HFF-Myc (cell line): ENCODE measurements around the gene TSSC4.

ENCODE experiments used
- DNase-seq: peaks from one replicate; pipeline ENCODE4 v3.0.0-alpha.2; 2011; ENCODE audit warnings: low read depth; ENCODE audit errors: extremely low read depth
- H3K4me3 ChIP-seq: replicated peaks from 2 replicates; pipeline ENCODE4 v1.5.1; 2011; ENCODE audit warnings: low read depth, mild to moderate bottlenecking, control low read depth, low read length
- TF ChIP-seq, protein P1 (sequence below): IDR thresholded peaks from 2 replicates; pipeline ENCODE4 v1.5.1; 2012; ENCODE audit warnings: mild to moderate bottlenecking, low read depth, low read length, control low read depth; ENCODE audit errors: missing control alignments

Gene TSSC4

DNA sequence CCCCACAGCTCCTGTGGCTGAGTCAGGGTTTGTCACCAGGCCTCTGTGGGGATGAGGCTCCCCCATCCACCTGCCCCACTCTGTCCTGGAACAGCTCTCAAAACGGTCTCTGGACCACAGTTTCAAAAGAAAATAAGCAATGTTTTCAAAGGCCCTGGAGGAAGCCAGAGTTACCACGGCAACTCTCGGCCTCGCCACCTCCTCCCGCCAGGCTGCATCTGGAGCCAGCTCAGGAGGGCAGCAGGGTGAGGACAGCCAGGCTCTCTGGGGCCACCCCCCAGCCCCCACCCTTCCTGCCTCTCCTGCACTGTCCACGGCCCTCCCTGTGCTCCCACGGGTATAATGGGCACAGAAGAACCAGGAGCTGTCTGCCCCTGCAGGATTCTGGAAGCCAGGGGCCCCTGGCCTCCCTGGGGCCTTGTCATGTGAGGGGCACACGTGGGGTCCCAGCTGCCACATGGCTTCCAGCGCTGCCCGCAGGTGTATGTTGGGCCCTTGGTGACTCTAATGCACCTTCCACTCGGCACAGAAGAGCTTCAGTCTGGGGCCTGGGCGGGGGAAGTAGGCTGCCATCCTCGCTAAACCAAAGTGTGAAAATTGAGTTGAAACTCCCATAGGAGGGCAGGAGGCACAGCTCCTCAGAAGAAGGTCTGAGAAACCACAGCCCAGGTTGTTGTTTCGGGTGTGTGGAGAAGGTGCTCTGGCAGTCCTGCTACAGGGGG lies 13.1 kb upstream of the TSSC4 start:
- TF ChIP-seq, protein P1, sequence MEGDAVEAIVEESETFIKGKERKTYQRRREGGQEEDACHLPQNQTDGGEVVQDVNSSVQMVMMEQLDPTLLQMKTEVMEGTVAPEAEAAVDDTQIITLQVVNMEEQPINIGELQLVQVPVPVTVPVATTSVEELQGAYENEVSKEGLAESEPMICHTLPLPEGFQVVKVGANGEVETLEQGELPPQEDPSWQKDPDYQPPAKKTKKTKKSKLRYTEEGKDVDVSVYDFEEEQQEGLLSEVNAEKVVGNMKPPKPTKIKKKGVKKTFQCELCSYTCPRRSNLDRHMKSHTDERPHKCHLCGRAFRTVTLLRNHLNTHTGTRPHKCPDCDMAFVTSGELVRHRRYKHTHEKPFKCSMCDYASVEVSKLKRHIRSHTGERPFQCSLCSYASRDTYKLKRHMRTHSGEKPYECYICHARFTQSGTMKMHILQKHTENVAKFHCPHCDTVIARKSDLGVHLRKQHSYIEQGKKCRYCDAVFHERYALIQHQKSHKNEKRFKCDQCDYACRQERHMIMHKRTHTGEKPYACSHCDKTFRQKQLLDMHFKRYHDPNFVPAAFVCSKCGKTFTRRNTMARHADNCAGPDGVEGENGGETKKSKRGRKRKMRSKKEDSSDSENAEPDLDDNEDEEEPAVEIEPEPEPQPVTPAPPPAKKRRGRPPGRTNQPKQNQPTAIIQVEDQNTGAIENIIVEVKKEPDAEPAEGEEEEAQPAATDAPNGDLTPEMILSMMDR = no peak
- no peak for DNase-seq
- no peak overlapping the region for H3K4me3 ChIP-seq

DNA sequence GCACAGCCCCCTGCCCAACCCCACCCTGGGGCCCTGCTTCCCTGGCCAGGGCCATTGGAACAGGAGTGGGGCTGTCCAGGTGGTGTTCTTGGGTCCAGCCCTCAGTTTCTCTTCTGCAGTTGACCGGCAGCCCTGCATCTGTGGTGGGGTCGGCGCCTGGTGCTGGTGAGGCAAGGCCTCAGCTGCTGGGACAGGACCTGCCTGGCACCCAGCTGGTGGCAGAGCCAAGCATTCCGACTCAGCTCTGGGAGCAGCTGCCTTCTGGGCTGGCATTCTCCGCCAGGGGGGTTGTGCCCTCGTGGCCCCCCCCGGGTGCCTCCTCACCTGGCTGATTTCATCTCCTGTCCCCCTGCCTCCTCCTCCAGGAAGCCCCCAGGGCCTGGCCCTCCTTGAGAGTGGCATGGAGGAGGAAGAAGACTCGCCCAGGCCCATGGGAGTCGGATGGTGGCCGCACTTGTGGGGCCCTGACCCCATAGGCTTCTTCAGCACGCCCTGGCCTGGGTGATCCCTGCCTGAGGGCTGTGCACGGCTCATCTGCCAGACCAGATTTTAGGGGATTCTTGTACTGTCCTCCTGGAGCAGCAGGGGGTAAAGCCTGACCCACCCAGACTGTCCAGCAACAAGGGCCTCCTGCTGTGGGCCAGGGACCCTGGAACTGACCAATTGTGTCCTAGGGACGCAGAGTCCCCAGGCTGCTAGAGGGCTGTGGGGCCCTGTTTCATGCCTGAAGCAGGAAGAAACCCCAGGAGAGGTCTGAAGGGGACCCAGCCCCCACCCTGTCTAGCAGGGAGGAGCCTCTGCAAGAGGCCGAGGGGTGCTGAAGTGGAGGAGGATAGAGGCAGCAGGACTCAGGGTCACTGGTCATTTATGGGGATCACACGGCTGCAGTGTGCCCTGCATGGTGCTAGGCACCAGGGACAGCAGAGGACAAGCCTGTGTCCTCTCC lies 11.8 kb upstream of the TSSC4 start:
- DNase-seq = no peak
- no peak overlapping the region for H3K4me3 ChIP-seq
- TF ChIP-seq, protein P1 = no peak

DNA sequence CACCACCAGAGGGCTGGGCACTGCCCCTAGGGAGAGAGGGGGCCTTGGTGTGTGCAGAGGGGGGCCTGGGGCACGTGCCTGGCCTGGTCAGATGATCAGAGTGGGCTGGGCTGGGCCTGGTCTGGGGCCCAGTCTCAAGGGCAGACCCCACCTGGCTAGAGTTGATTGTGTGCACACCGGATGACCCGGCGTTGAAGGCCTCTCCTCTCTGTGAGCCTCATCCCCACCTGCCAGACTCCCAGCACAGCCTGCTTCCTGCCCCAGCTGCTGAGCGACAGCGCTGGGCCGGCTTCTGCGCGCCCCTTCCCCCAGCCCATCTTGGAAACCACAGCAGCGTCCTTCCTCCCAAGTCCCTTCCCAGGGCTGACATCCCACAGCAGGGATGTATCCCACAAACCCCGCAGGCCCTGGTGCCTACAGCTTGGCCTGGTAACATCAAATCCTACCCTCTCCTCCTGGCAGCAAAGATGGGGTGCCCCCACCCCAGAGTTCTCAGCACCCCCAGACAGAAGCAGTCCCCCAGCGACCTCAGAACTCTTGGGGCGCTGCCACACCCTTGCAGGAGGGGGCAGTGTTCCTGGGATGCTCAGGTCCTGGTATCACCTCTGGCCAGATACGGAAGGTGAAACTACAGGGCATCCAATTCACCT lies 11.0 kb upstream of the TSSC4 start:
- no peak for DNase-seq
- no peak overlapping the region for H3K4me3 ChIP-seq
- TF ChIP-seq, protein P1 = peak; percentile 7

DNA sequence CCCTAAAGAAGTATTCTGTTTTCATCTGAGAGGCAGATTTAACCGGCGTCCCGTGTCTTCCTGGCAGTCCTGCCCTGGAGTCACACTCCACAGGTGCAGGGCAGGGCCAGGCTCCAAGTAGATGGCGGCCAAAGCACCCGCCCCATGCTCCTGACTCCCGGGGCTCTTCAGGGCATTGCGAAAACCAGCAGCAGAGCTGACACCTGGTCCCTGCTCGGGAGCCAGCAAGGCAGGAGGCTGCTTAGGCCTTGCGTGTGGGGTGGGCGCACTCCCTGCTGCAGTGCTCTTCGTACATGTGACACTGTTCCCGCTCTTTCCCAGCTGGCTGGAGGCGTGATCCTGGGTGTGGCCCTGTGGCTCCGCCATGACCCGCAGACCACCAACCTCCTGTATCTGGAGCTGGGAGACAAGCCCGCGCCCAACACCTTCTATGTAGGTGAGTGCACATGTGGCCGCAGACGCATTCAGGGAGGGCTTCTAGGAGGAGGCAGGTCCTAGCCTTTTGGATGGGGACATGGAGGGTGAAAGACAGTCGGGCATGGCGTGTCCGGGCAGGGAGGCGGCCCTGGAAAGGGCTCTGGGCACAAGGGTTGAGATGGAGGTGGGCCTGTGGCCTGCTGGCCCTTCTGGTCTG lies 10.3 kb upstream of the TSSC4 start:
- DNase-seq = no peak
- TF ChIP-seq, protein P1 = no peak
- no peak overlapping the region for H3K4me3 ChIP-seq

DNA sequence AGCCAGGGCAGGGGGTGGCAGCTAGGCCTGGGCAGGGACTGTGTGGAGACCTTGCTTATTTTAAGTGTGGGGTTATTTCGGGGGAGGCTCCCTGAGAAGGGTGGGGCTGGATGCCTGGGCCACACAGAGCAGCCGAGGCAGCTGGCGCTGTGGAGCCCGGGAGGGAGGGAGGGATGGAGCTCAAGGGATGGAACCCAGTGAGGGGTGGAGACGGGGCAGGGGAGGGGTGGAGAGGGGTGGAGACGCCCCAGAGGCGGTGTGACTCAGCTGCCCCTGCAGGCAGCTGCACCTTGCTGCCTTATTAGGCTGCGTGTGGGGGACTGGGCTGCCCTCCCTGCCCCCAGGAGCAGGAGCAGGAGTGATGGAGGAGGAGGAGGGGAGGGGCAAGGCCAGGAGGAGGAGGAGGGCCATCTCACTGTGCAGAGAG lies 9.8 kb upstream of the TSSC4 start:
- peak; percentile 61 for DNase-seq
- H3K4me3 ChIP-seq = no peak overlapping the region
- TF ChIP-seq, protein P1 = no peak
